HepG2 (cell line): Measurements from ENCODE around the gene TAF5. TPM values are rescaled to one million over a fixed set of nuclear protein-coding genes. Genes with fewer than 3 reads are reported as not detected.
A peak's percentile ranks its signal among the peaks of the same experiment; 100 is the strongest.

ENCODE experiments used
- ATF7-NPFF ChIP-seq: sonication (generic); formaldehyde crosslinking; IDR thresholded peaks from 2 replicates; pipeline ENCODE4 v1.8.1; 2023; ENCODE audit warnings: mild to moderate bottlenecking, low read depth, missing genetic modification reagents, moderate library complexity
- DR1 ChIP-seq: sonication (generic); formaldehyde crosslinking; IDR thresholded peaks from 2 replicates; pipeline ENCODE4 v1.8.0; 2021; ENCODE audit warnings: mild to moderate bottlenecking, missing genetic modification reagents, inconsistent platforms
- EEA1 ChIP-seq: sonication (generic); formaldehyde crosslinking; IDR thresholded peaks from 2 replicates; pipeline ENCODE4 v1.5.1; 2020; ENCODE audit warnings: mild to moderate bottlenecking, missing genetic modification reagents, borderline replicate concordance
- GATAD1 ChIP-seq: IDR thresholded peaks from 2 replicates; pipeline ENCODE4 v1.6.1; 2016; ENCODE audit warnings: missing genetic modification reagents, missing compliant biosample characterization
- HNRNPL ChIP-seq: fragments of 200-400 bp; formaldehyde crosslinking; IDR thresholded peaks from 2 replicates; pipeline ENCODE4 v1.6.1; 2017; ENCODE audit warnings: mild to moderate bottlenecking, low read depth, low read length
- KDM1A ChIP-seq: IDR thresholded peaks from 2 replicates; pipeline ENCODE4 v1.6.1; 2016; ENCODE audit warnings: missing compliant biosample characterization
- PAX8 ChIP-seq: sonication (generic); formaldehyde crosslinking; IDR thresholded peaks from 2 replicates; pipeline ENCODE4 v1.8.0; 2022; ENCODE audit warnings: mild to moderate bottlenecking, missing genetic modification reagents, borderline replicate concordance
- RFX1 ChIP-seq: fragments of 450-650 bp; IDR thresholded peaks from 2 replicates; pipeline ENCODE4 v1.6.1; 2017
- TEAD2 ChIP-seq: sonication (generic); formaldehyde crosslinking; IDR thresholded peaks from 2 replicates; pipeline ENCODE4 v1.9.0; 2021; ENCODE audit warnings: missing genetic modification reagents
- ZFYVE20 ChIP-seq: sonication (generic); formaldehyde crosslinking; IDR thresholded peaks from 2 replicates; pipeline ENCODE4 v1.8.0; 2023; ENCODE audit warnings: low read depth, mild to moderate bottlenecking, moderate library complexity, missing genetic modification reagents, borderline replicate concordance
- ZNF407 ChIP-seq: sonication (generic); formaldehyde crosslinking; IDR thresholded peaks from one replicate; pipeline ENCODE4 v1.5.1; 2020; ENCODE audit warnings: mild to moderate bottlenecking, missing genetic modification reagents; ENCODE audit errors: not compliant biosample characterization
- polyA plus RNA-seq, 8 experiments: library from polyadenylated mRNA; depleted of rRNA in 3 of 8; stranded (reverse) in 7 of 8; unstranded in 1 of 8; fragments of >200 nt; fragmentation: Illumina TruSeq in 4 of 8; extraction: Trizol in 4 of 8; gene quantifications; 2 replicates each; pipeline versions ENCODE4 v1.2.1 to v1.2.3, GENCODE V29; 2011 to 2016; ENCODE audit warnings: low read depth in 4 of 8, missing spikeins in 1 of 8, mixed read lengths in 1 of 8; ENCODE audit not compliant: insufficient read depth in 1 of 8
- total RNA-seq, 5 experiments: library from RNA; depleted of rRNA; stranded (reverse); fragments of >200 nt; fragmentation: Illumina TruSeq; extraction: Trizol; gene quantifications; 2 replicates each; pipeline ENCODE4 v1.2.3, GENCODE V29; 2016; ENCODE audit warnings: low read depth in 1 of 5
- TF ChIP-seq, protein P1 (sequence below): sonication (generic); formaldehyde crosslinking; IDR thresholded peaks from 2 replicates; pipeline ENCODE4 v1.4.0; 2020; ENCODE audit warnings: missing genetic modification reagents, borderline replicate concordance
- TF ChIP-seq, protein P2 (sequence below): sonication (generic); formaldehyde crosslinking; IDR thresholded peaks from 2 replicates; pipeline ENCODE4 v1.5.1; 2020; ENCODE audit warnings: mild to moderate bottlenecking, moderate library complexity, missing genetic modification reagents
- TF ChIP-seq, protein P3 (sequence below): sonication (generic); formaldehyde crosslinking; IDR thresholded peaks from 2 replicates; pipeline ENCODE4 v1.8.1; 2023; ENCODE audit warnings: mild to moderate bottlenecking, missing genetic modification reagents

The TAF5 gene
- total and polyA plus RNA-seq, 2 of the 13 experiments (the other 11 are each of a cell fraction or from before 2014, with no cell fraction given): 3.8 to 8.7 TPM

DNA sequence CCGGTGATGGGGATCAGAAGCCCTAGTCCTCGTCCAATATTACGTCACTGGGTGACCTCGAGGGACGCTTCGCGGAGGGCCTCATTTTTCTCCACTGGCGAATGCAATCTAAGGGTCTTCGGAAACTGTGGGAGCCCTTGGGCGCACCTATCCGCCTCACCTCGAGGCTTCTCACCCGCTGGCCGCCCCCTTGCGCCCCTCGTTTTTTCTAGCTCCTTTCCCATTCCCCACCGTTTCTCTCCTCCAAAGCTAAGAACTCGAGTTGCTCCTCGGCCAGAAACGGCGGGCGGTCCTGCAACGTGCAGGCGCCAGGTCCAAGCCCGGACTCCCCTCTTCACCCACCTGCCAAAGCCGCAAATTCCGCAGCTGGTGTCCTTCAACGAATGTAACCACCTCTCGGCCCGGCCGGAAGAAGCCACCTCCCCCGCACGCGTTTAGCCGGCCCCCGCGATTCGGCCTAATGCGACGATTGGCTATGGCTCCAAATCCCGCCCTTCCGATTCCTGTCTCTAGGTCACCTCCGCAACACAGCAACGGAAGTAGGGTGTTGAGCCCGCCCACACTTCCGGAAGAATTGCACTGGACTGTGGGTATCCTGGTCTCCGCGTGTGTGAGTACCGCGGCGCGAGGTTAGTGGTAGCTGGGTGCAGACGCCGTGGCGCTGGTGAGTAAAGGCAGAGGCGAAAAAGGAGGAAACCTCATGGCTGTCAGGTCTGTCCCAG is 28.5 kb downstream of the TAF5 start, which contains the start of the genes ATP5MK and PDCD11 (continued):
- peak; percentile 54 for TF ChIP-seq ZNF407 (CRISPR knock-in tag)
- TF ChIP-seq PAX8: peak; percentile 47; the same call in 1 of the 2 replicates
- no peak for TF ChIP-seq ZFYVE20 (CRISPR knock-in tag)
- TF ChIP-seq, protein P1, sequence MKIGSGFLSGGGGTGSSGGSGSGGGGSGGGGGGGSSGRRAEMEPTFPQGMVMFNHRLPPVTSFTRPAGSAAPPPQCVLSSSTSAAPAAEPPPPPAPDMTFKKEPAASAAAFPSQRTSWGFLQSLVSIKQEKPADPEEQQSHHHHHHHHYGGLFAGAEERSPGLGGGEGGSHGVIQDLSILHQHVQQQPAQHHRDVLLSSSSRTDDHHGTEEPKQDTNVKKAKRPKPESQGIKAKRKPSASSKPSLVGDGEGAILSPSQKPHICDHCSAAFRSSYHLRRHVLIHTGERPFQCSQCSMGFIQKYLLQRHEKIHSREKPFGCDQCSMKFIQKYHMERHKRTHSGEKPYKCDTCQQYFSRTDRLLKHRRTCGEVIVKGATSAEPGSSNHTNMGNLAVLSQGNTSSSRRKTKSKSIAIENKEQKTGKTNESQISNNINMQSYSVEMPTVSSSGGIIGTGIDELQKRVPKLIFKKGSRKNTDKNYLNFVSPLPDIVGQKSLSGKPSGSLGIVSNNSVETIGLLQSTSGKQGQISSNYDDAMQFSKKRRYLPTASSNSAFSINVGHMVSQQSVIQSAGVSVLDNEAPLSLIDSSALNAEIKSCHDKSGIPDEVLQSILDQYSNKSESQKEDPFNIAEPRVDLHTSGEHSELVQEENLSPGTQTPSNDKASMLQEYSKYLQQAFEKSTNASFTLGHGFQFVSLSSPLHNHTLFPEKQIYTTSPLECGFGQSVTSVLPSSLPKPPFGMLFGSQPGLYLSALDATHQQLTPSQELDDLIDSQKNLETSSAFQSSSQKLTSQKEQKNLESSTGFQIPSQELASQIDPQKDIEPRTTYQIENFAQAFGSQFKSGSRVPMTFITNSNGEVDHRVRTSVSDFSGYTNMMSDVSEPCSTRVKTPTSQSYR (CRISPR knock-in tag): peak; percentile 12; the same call in 1 of the 2 replicates
- 0 out of 2 replicates have a peak, but pooled peaks have one; percentile 18 for TF ChIP-seq HNRNPL
- peak; percentile 58; the same call in 1 of the 2 replicates for TF ChIP-seq RFX1
- peak; percentile 82 for TF ChIP-seq DR1 (CRISPR knock-in tag)
- peak; percentile 66 for TF ChIP-seq ATF7-NPFF (CRISPR knock-in tag)
- TF ChIP-seq, protein P2, sequence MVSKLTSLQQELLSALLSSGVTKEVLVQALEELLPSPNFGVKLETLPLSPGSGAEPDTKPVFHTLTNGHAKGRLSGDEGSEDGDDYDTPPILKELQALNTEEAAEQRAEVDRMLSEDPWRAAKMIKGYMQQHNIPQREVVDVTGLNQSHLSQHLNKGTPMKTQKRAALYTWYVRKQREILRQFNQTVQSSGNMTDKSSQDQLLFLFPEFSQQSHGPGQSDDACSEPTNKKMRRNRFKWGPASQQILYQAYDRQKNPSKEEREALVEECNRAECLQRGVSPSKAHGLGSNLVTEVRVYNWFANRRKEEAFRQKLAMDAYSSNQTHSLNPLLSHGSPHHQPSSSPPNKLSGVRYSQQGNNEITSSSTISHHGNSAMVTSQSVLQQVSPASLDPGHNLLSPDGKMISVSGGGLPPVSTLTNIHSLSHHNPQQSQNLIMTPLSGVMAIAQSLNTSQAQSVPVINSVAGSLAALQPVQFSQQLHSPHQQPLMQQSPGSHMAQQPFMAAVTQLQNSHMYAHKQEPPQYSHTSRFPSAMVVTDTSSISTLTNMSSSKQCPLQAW (CRISPR knock-in tag): peak; percentile 83
- TF ChIP-seq TEAD2 (CRISPR knock-in tag): 0 out of 2 replicates have a peak, but pooled peaks have one; percentile 40
- TF ChIP-seq EEA1: no peak
- no peak for TF ChIP-seq KDM1A
- TF ChIP-seq, protein P3, sequence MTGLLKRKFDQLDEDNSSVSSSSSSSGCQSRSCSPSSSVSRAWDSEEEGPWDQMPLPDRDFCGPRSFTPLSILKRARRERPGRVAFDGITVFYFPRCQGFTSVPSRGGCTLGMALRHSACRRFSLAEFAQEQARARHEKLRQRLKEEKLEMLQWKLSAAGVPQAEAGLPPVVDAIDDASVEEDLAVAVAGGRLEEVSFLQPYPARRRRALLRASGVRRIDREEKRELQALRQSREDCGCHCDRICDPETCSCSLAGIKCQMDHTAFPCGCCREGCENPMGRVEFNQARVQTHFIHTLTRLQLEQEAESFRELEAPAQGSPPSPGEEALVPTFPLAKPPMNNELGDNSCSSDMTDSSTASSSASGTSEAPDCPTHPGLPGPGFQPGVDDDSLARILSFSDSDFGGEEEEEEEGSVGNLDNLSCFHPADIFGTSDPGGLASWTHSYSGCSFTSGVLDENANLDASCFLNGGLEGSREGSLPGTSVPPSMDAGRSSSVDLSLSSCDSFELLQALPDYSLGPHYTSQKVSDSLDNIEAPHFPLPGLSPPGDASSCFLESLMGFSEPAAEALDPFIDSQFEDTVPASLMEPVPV (CRISPR knock-in tag): peak; percentile 89
- peak; percentile 95 for TF ChIP-seq GATAD1 (CRISPR knock-in tag)
